Sigmoid colon (tissue), 7 donors: ENCODE data around the gene TBC1D13. TPM values are rescaled to one million over a fixed set of nuclear protein-coding genes. Genes with fewer than 3 reads are reported as not detected.
A peak's percentile ranks its signal among the peaks of the same experiment; 100 is the strongest.

ENCODE experiments used
- DNase-seq: peaks from one replicate; pipeline ENCODE4 v3.0.0-alpha.2; 2019
- H3K27ac ChIP-seq, 4 donors: fragments of 200-600 bp; sonication (generic); one replicate each; pipeline ENCODE4 v1.5.1; 2016 to 2019; ENCODE audit warnings: mild to moderate bottlenecking in 1 of 4
- H3K27me3 ChIP-seq, 3 donors: fragments of 200-600 bp; sonication (generic); one replicate each; pipeline ENCODE4 v1.5.1; 2019; ENCODE audit warnings: mild to moderate bottlenecking in 1 of 3
- H3K36me3 ChIP-seq, 4 donors: fragments of 200-600 bp; sonication (generic); one replicate each; pipeline ENCODE4 v1.5.1; 2016 to 2019
- H3K4me1 ChIP-seq, 4 donors: fragments of 200-600 bp; sonication (generic); one replicate each; pipeline ENCODE4 v1.5.1; 2017 to 2019
- H3K4me3 ChIP-seq, 4 donors: fragments of 200-600 bp; sonication (generic); one replicate each; pipeline ENCODE4 v1.5.1; 2017 to 2019; ENCODE audit warnings: mild to moderate bottlenecking in 2 of 4, moderate library complexity in 1 of 4
- H3K9me3 ChIP-seq, 4 donors: fragments of 200-600 bp in 3 of 4; sonication (generic) in 3 of 4; one replicate each; pipeline versions ENCODE4 v1.5.1 to v1.6.1; 2013 to 2019
- EP300 ChIP-seq, 4 donors: sonication (generic); formaldehyde crosslinking; IDR thresholded peaks; one replicate each; pipeline ENCODE4 v1.6.1; 2017; ENCODE audit warnings: antibody characterized with exemption in 4 of 4
- POLR2A ChIP-seq, 2 donors: fragments of 450-650 bp; IDR thresholded peaks; one replicate each; pipeline ENCODE4 v1.6.1; 2016; ENCODE audit warnings: antibody characterized with exemption in 2 of 2, mild to moderate bottlenecking in 2 of 2, moderate library complexity in 2 of 2
- POLR2AphosphoS5 ChIP-seq, 4 donors: sonication (generic); formaldehyde crosslinking; IDR thresholded peaks; one replicate each; pipeline ENCODE4 v1.6.1; 2017; ENCODE audit warnings: antibody characterized with exemption in 4 of 4
- WGBS, 2 donors: extraction: QIAGEN DNeasy Blood & Tissue Kit; methylation state at CpG; one replicate each; pipeline ENCODE4 v1.1.7; 2013; 5-methylcytosine and 5-hydroxymethylcytosine counted together
- intact Hi-C: fragments of 100-400 bp; cut with DNase I; formaldehyde crosslinking; loops from one replicate; pipeline ENCODE4 v1.15.1; 2023
- polyA plus RNA-seq, 3 donors: library from polyadenylated mRNA; stranded (reverse); fragments of 200-250 nt; gene quantifications; one replicate each; pipeline ENCODE4 v1.2.3, GENCODE V29; 2013
- total RNA-seq, 4 donors: library from RNA; depleted of rRNA; stranded (reverse); fragments of >200 nt; gene quantifications; one replicate each; pipeline ENCODE4 v1.1.0, GENCODE V29; 2016
- TF ChIP-seq, protein P1 (sequence below), 4 experiments: fragments of 450-650 bp in 3 of 4; fragments of 200-600 bp in 1 of 4; IDR thresholded peaks; one replicate each; pipeline ENCODE4 v1.5.1; 2016 to 2019; ENCODE audit warnings: antibody characterized with exemption in 4 of 4, mild to moderate bottlenecking in 3 of 4, moderate library complexity in 2 of 4
- donor health status: healthy with polysubstance abuse.
- donor health status: Bipolar disorder and iron deficiency.
- donor health status: healthy.

Gene TBC1D13
- total and polyA plus RNA-seq, 7 donors: 9.0 to 25.8 (median 14.3) TPM

DNA sequence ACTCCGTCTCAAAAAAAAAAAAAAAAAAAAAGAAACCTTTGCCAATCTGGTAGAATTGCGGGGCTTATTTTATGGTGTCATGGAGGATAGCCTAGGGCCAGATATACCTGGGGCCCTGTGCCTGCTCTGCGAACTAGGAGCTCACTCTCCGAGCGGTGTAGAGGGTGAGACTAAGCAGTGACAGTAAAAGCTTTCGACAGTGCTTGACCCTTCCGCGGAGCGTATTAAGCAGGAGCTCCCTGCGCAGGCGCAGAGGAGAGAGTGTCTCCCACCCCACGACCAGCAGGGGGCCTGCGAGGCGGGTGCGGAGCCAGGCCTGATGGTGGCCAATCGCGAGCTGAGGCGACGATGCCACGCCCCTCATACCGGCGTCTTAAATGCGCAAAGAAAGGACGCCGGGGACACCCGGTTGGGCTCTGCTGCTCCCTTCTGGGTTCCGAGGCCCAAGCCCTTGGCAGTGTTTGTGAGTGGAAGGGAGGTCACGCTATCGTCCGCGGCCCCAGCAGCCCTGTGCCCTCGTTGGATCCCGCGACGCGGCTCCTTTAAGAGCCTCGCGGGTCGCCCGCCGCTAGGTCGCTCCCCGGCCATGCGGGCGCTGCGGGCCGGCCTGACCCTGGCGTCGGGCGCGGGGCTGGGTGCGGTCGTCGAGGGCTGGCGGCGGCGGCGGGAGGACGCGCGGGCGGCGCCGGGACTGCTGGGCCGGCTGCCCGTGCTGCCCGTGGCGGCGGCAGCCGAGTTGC, 31.2 kb downstream of the TBC1D13 start, which contains the start of gene ENDOG:
Gene ENDOG, plus strand, starts transcription at position 402 of the 740 bp plus-strand sequence. Its CDS starts 185 bp downstream, at position 587.
- intact Hi-C loops: loop anchor here (5.0 kb wide), 1 partner anchor 266 kb away; the partner anchor contains the start of gene SPTAN1
- Histone ChIP-seq H3K27me3 (no peaks in the 10 kb centered on the region), H3K27ac (peak within 1 kb of the TSS; percentile 84 to 87 (median 86)), H3K36me3 (peaks cover 0 to 19% (median 9%) of the 10 kb centered on the region in 4 donors), H3K4me1 (peaks cover 0 to 20% (median 18%) of the 10 kb centered on the region in 4 donors), H3K4me3 (peak within 1 kb of the TSS; percentile 34 to 72 (median 58)), H3K9me3 (no peaks in the 10 kb centered on the region)
- WGBS, 2 donors: 0% methylated on average over 70 of the region's 70 CpGs
- TF ChIP-seq POLR2A (IDR thresholded peaks at IDR 0.05): peak; percentile 58
- no peak for TF ChIP-seq EP300 (IDR thresholded peaks at IDR 0.05)
- TF ChIP-seq, protein P1, sequence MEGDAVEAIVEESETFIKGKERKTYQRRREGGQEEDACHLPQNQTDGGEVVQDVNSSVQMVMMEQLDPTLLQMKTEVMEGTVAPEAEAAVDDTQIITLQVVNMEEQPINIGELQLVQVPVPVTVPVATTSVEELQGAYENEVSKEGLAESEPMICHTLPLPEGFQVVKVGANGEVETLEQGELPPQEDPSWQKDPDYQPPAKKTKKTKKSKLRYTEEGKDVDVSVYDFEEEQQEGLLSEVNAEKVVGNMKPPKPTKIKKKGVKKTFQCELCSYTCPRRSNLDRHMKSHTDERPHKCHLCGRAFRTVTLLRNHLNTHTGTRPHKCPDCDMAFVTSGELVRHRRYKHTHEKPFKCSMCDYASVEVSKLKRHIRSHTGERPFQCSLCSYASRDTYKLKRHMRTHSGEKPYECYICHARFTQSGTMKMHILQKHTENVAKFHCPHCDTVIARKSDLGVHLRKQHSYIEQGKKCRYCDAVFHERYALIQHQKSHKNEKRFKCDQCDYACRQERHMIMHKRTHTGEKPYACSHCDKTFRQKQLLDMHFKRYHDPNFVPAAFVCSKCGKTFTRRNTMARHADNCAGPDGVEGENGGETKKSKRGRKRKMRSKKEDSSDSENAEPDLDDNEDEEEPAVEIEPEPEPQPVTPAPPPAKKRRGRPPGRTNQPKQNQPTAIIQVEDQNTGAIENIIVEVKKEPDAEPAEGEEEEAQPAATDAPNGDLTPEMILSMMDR (IDR thresholded peaks at IDR 0.05): peak; percentile 93 to 99 (median 96)
- peak; percentile 79 to 94 (median 86) for TF ChIP-seq POLR2AphosphoS5 (IDR thresholded peaks at IDR 0.05)
- DNase-seq: peak; percentile 99

DNA sequence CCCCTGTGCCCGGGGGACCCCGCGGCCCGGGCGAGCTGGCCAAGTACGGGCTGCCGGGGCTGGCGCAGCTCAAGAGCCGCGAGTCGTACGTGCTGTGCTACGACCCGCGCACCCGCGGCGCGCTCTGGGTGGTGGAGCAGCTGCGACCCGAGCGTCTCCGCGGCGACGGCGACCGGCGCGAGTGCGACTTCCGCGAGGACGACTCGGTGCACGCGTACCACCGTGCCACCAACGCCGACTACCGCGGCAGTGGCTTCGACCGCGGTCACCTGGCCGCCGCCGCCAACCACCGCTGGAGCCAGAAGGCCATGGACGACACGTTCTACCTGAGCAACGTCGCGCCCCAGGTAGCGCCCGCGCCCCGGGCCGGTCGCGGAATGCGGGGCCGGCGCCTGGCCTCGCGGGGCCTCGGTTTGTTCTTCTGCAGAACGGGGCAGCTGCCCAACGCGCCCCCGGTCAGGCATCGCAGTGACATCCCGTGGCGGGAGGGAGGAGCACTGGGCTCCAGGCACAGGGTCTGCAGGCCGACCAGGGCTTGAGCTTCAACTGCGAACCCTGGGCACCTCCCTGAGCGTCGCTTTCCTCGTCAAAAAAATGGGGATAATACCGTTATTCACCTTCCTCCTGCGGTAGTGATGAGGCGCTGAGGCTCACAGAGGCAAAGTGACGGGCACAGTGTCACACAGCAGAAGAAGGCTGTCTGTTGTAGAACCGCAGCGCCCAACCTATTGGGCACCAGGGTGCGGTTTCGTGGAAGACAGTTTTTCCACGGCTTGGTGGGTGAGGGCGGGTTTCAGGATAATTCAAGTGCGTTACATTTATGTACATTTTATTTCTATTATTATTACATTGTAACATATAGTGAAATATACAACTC, 32.0 kb downstream of the TBC1D13 start:
- Histone ChIP-seq H3K4me1 (peaks cover 0 to 20% (median 18%) of the 10 kb centered on the region in 4 donors), H3K4me3 (peak overlapping the region; percentile 34 to 72 (median 58)), H3K27ac (peak overlapping the region; percentile 84 to 87 (median 86)), H3K27me3 (no peaks in the 10 kb centered on the region), H3K9me3 (no peaks in the 10 kb centered on the region), H3K36me3 (peaks cover 0 to 27% (median 9%) of the 10 kb centered on the region in 4 donors)
- TF ChIP-seq, protein P1 (IDR thresholded peaks at IDR 0.05): no peak
- no peak for TF ChIP-seq POLR2AphosphoS5 (IDR thresholded peaks at IDR 0.05)
- no peak for TF ChIP-seq POLR2A (IDR thresholded peaks at IDR 0.05)
- intact Hi-C loops: loop anchor here (5.0 kb wide), 1 partner anchor 267 kb away; the partner anchor contains the start of gene SPTAN1
- 5 to 9% methylated on average over 90 of the region's 90 CpGs for WGBS, 2 donors
- DNase-seq: no peak

DNA sequence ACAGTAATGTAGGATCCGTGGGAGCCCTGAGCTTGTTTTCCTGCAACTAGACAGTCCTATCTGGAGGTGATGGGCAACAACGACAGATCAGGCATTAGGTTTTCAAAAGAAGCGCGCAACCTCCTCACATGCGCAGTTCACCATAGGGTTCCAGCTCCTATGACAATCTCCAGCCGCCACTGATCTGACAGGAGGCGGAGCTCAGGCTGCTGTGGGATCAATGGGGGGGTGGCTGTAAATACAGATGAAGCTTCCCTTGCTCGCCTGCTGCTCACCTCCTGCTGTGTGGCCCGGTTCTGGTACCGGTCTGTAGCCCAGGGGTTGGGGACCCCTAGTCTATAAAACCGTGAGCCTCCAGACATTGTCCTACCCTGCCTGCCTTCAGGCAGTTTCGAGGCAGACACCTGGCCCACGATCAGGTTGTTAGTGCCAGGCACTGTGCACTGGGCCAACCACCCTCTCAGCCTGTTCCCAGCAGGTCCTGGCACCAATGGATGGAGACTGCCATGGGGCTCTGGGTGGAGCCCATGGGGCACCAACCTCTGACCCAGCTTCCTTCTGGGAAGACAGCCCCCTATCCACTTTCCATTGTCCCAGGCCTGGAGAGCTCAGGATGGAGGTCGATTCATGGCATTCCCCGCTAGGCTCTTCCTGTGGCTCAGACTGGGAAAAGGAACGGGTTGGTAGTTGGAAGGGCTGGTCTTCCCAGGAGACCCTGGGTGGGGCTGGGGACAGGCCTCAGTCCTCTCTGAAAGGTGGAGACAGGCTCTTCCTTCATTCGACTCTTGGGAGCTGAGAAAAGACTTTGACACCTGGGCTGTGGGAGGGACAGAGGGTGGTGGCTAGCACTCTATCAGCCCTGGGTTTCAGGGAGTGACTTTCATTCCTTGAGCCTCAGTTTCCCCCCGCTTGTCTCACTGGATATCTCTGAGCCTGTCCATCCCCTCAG, 32.9 kb downstream of the TBC1D13 start:
- H3K4me3 ChIP-seq: peak overlapping the region in 3 of 4 donors; percentile 57 to 72 (median 60)
- no peaks in the 10 kb centered on the region for H3K9me3 ChIP-seq
- H3K27me3 ChIP-seq: no peaks in the 10 kb centered on the region
- H3K4me1 ChIP-seq: peaks cover 0 to 20% (median 18%) of the 10 kb centered on the region in 4 donors
- peak overlapping the region; percentile 84 to 87 (median 86) for H3K27ac ChIP-seq
- peak; percentile 91 for DNase-seq
- H3K36me3 ChIP-seq: peaks cover 0 to 36% (median 14%) of the 10 kb centered on the region in 4 donors
- WGBS, 2 donors: 73 to 79% methylated on average over 18 of the region's 18 CpGs
- intact Hi-C loops: loop anchor here (5.0 kb wide), 1 partner anchor 268 kb away; the partner anchor contains the start of gene SPTAN1
- TF ChIP-seq POLR2AphosphoS5 (IDR thresholded peaks at IDR 0.05) (peak; percentile 76 to 92 (median 86)), EP300 (IDR thresholded peaks at IDR 0.05) (no peak)
- TF ChIP-seq, protein P1 (IDR thresholded peaks at IDR 0.05): no peak
